Left cardiac atrium (tissue), 4 donors: Measurements from ENCODE around the gene FBXL17. TPM values are rescaled to one million over a fixed set of nuclear protein-coding genes. Genes with fewer than 3 reads are reported as not detected.
A peak's percentile ranks its signal among the peaks of the same experiment; 100 is the strongest.

Experiments used
- ATAC-seq, 2 donors: fragments of 200-7000 bp; cut with Tn5 transposase; one replicate each; pipeline ENCODE4 v1.9.1; 2020; ENCODE audit warnings: mild to moderate bottlenecking in 2 of 2, moderate library complexity in 2 of 2
- DNase-seq: peaks from one replicate; pipeline ENCODE4 v3.0.0-alpha.2; 2020
- intact Hi-C, 2 donors: fragments of 100-400 bp; cut with DNase I; formaldehyde crosslinking; loops; one replicate each; pipeline versions ENCODE4 v1.14.1 to v1.15.1; 2022 to 2023
- total RNA-seq, 2 donors: library from RNA; stranded (reverse); fragmentation: NEBNext Ultra II Directional; extraction: Animal tissue kit (Norgen Biotek cat#: 25700); gene quantifications; one replicate each; pipeline ENCODE4 v1.2.1, GENCODE V29; 2021
- donor health status: DM: no; HTN: yes; CAD: no.
- donor health status: DM: no; HTN: yes; CAD: no; lungs with severe emphysema.
- donor health status: DM: yes; HTN: yes; CAD: no.
- donor health status: Dilated cardiomyopathy.

The FBXL17 gene
- total RNA-seq, 2 donors from 2014 or later: 25.0 to 32.9 TPM

DNA sequence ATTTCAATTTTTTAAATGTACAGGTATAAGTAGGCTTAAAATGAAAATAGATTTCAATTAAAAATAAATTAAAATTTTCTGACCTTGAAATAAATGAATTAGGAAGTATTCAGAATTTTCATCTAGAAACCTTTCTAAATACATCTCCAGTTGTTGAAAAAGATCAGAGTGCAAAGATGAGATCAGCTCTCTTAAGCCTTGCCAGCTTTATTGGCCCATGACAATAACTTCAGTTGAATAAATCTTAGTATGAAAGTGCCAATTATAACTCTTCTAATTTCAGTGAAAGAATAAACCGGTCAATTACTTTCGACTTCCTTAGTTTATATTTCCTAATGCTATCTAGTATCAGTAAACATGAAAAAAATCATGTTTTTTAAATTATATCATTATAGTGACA is 117.4 kb downstream of the FBXL17 start:
- intact Hi-C loops: loop anchor here in 1 of 2 donors (5.0 kb wide), 1 partner anchor 78 kb away; no protein-coding TSS in a partner anchor
- no peak for ATAC-seq
- DNase-seq: no peak

DNA sequence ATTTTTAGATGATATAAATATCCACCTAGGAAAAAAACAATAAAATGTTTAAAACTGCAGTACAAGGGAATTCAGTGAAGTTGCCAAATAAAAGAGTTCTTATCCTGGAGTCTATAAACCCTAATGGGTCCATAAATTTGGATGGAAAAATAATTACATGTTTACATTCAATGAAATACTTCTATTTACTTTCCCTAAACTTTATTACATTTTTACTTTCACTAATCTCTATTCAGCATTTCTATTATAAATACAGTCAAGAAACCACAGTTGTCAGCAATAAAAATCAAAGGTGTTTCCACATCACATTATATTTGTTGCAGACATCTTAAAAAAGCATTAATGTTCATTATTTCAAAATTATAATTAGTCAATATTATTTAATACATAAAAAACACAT is 118.6 kb downstream of the FBXL17 start:
- intact Hi-C loops: loop anchor here in 1 of 2 donors (5.0 kb wide), 1 partner anchor 79 kb away; no protein-coding TSS in a partner anchor
- DNase-seq: no peak
- no peak for ATAC-seq

DNA sequence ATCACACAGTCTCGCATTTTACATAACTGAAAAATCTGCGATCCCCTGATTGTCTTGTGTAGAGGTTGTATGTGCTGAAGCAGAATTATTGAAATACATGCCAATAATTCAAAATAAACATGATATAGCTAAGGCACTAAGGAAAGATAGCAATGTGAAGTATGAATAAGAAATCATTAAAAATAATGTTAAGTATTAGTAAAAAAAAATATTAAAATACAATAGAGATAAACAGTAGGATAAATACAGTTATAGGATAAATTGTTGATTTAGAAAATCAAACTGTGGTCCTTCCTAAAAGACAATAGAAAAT is 121.1 kb downstream of the FBXL17 start:
- ATAC-seq (no peak), DNase-seq (no peak)
- intact Hi-C loops: loop anchor here in 1 of 2 donors (5.0 kb wide), 1 partner anchor 81 kb away; no protein-coding TSS in a partner anchor

DNA sequence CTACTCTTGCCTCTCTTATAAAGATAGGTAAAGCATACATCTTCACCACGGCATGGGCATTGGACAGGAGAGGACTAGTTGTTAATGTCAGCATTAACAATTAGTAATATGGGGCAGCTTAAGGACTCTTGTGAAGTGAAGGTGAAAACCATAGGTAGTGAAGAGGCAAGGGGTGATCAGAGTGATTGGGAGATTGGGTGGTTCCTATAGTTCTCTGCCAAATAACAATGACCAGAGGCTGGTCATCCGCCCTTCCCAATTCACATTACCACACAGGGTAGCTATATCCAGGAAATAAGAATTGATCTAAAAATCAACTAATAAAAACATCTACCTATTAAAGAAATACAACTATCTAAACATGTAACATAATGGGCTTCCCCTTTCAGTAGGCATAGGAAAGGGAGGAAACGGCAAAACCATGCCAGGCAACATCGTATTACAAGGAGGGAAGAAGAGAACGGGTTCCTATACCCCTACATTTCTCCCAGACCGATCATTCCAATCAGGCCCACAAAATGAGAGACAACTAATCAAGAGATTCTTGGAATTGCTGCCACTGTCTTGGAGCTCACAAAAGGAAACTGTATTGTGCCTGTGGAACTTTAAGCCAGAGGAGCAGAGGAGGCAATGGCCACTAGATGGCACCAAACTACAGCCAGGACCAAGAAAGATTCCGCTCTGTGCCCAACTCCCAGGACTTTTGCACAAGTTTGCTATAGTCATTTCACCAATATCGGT is 121.6 kb downstream of the FBXL17 start:
- DNase-seq: peak; percentile 72
- peak; percentile 95 to 96 for ATAC-seq
- intact Hi-C loops: loop anchor here in 1 of 2 donors (5.0 kb wide), 1 partner anchor 82 kb away; no protein-coding TSS in a partner anchor

DNA sequence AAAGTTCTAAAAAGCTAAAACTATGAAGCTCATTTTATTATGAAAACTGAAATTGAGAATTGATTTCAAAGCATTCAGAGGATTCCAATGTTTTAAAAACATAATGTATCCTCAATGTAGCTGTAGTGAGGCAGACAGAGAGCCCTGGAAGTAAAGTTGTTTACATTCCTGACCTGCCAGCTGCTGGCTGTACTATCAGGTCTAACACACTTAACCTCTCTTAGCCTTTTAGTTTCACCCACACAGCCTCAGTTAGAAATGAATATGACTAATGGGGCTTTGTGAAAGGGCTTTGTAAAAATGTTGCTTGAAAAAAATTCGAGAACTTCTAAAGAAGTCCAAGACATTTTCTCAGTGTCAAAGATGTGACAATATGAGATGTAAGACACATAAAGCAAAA is 122.6 kb downstream of the FBXL17 start:
- ATAC-seq (peak in 1 of 2 donors; percentile 68), DNase-seq (no peak)
- intact Hi-C loops: loop anchor here in 1 of 2 donors (10.0 kb wide), 1 partner anchor 85 kb away; no protein-coding TSS in a partner anchor

DNA sequence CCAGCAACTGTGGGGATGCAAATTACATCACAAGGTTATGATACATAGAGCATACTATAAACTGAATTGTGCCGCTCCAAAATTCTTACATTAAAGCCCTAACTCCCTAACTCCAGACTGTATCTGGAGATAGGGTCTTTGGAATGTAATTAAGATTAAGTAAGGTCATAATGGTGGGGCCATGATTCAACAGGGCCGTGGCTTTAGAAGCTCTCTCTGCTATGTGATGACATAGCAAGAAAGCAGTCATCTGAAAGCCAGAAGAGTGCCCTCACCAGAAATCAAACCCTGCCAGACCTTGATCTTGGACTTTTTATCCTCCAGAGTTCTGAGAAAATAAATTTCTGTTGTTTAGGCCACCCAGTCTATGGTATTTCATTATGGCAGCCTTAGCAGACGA is 123.9 kb downstream of the FBXL17 start:
- intact Hi-C loops: loop anchor here in 1 of 2 donors (10.0 kb wide), 1 partner anchor 87 kb away; no protein-coding TSS in a partner anchor
- DNase-seq (no peak), ATAC-seq (no peak)

DNA sequence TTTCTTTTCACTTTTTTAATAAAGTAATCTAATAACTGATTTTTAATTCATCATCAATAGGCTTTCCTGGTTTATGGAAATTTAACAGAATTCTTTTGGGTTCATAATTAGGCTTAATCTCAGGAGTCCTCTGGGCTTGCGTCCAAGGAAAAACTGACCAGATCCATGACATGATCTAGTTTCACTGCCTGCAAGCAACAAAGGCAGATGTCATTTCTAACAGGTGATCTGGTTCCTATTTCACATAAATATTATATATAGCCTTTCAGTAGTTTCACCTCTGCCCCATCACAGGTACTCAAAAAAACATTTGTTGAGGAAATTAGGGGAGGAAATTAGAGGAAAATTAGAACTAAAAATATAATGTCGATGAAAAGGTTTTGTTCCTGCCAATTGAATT is 126.4 kb downstream of the FBXL17 start:
- intact Hi-C loops: loop anchor here in 1 of 2 donors (10.0 kb wide), 1 partner anchor 89 kb away; no protein-coding TSS in a partner anchor
- DNase-seq (no peak), ATAC-seq (no peak)

DNA sequence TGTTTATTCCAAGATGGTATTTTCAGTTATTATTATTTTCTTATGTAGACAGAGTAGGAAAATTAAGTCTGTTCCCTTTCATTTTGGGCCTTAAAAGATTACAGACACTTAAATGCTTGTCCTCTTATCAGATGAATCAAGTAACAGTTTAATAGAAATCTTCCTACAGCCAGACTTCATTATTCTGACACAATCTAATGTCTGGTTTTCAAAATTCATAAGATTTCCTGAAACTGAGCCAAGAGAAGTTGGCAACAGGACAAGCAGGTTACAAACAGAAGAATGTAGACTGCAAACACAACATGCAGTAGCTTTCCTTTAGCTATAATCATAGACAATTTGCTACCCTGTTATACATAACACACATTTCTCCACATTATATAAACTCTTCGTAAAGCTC is 130.5 kb downstream of the FBXL17 start:
- intact Hi-C loops: loop anchor here in 1 of 2 donors (10.0 kb wide), 1 partner anchor 93 kb away; no protein-coding TSS in a partner anchor
- DNase-seq (no peak), ATAC-seq (no peak)

DNA sequence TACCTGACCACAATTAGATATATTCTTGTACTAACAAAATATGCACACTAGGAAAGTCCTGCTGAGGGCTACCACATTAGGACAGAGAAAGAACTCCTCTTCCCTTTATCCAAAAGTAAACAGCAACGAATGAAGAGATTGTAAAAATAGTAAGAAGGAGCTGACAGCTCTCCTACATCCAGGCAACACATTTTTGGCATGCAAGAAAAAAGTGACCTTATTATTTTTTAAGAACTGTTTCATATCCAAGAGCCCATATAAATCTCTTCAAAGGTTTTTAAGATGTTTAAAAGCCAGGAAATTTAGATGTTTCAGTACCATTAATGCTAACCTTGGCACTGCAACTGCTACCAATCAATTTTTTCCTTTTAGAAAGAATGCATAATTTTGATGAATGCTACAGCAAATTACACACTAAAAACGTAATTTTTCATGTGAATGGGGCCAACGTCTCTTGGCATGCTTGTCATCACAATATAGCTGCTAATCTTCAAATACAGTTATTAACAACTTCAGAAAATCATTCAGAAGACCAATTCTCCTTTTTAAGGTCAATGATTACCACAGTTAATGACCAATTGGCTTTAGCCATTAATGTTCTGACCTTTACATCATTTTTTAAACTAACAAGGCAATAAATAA is 132.0 kb downstream of the FBXL17 start:
- intact Hi-C loops: loop anchor here in 1 of 2 donors (10.0 kb wide), 1 partner anchor 95 kb away; no protein-coding TSS in a partner anchor
- ATAC-seq: peak; percentile 29 to 32

DNA sequence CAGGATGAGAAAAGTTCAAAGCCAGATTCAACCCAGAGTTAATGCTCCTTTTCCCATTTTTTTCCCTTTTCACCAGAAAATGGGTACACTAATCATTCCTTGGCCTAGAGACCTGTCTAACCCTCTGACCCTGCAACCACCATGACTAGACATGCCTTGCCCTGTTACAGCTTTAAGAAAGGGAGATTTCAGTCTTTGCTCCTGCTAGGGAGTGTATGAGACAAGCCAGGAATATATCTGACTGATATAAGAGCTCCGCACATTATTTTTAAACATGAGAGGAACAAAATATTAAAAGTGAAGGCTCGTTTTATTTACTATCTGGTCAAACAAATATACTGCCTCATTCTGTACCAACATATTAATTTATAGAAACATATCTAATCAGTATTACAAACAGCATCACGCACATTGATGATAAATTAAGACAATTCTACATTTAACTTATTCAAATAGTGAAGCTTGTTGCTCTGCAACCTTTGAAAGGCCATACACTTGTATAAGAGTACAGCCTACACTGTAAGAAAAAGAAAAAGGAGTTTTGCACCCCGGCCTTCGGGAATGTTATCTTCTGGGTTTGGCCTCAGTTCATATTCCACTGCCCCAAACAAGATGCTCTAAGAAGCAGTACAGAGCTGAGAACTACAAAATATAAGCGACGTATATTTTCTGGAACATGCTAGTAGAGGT is 132.7 kb downstream of the FBXL17 start:
- DNase-seq (no peak), ATAC-seq (peak; percentile 54 to 57)
- intact Hi-C loops: no loop called here

More for the DNA sequence above, 132.0 kb downstream of the FBXL17 start:
- no peak for DNase-seq

DNA sequence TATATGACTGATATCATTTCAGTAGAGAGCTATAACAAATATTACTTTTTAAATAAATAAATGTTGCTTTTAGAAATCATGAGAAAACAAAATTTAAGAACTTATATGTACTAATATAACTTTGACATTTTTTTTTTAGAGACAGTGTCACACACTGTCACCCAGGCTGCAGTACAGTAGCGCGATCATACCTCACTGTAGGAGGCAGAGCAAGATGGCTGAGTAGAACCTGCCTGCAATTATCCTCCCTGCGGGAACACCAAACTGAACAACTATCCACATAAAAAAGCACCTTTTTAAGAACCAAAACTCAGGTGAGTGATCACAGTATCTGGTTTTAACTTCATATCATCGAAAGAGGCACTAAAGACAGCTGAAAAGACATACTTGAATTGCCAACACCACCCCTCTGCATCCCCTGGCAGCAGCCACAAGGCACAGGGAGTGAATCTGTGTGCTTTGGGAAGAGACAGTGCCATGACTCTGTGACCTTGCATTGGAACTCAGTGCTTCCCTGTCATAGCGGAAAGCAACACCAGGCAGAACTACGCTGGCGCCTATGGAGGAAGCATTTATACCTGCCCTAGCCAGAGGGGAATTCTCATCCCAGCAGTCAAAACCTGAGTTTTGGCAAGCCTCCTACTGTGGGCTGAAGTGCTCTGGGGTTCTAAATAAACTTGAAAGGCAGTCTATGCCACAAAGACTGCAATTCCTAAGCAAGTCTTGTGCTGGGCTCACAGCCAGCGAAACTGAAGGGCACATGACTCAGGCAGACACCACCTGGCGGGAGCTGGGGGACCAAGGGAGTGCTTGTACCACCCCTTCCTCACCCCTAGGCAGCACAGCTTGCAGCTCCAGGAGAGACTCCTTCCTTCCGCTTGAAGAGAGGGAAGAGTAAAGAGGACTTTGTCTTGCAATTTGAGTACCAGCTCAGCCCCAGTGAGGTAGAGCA is 142.7 kb downstream of the FBXL17 start:
- ATAC-seq (no peak), DNase-seq (no peak)
- intact Hi-C loops: no loop called here

DNA sequence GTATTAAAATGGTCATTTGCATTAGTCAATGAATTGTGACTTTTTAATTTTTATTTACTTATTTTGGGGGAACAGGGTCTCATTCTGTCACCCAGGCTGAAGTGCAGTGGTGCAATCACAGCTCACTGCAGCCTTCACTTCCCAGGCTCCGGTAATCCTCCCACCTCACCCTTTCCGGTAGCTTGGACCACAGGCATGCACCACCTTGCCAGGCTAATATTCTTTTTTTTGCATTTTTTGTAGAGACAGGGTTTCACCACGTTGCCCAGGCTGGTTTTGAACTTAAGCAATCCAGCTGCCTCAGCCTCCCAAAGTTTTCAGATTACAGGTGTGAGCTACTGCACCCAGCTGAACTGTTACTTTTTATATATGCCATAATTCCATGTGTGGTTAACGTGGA is 143.4 kb downstream of the FBXL17 start:
- DNase-seq: no peak
- intact Hi-C loops: no loop called here
- ATAC-seq: no peak

DNA sequence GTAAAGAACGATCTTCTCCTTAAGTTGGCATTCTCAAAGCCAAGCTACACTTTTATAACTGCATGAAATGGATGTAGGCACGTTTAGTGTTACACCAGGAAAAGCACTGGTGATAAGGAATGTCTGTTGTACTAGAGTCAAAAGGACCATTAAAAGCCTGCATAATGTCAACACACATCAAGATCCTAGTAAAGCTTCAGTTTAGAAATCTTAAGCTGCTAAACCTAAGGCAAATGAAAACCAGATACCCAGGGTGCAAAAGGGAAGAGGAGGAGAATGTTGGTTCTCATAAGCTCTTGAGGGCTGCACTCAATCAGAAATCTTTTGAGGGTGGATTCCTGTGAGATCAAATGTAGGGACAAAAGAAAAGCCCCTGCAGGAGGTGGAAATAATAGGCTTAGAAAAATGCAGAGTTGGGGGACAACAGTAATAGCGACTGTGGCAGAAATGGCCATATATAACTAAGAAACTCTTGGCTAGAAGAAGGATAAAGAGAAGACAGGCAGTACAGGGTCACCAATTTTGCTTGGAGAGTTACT is 148.2 kb downstream of the FBXL17 start:
- ATAC-seq (no peak), DNase-seq (no peak)
- intact Hi-C loops: no loop called here

DNA sequence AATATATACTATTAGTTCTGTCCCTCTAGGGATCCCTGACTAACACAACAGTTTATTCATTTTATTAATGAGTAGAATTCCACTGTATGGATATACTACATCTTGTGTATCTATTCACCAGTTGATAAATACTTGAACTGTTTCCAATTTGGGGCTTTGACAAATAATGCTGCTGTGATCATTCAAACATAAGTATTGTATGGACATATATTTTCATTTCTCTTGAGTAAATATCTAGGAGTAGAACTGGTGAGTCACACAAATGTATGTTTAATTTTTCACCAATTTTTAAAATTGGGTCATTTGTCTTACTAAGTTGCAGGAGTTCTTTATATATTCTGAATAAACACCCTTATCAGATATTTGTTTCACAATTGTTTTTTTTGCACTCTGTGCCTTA is 149.1 kb downstream of the FBXL17 start:
- intact Hi-C loops: no loop called here
- ATAC-seq: no peak
- no peak for DNase-seq

DNA sequence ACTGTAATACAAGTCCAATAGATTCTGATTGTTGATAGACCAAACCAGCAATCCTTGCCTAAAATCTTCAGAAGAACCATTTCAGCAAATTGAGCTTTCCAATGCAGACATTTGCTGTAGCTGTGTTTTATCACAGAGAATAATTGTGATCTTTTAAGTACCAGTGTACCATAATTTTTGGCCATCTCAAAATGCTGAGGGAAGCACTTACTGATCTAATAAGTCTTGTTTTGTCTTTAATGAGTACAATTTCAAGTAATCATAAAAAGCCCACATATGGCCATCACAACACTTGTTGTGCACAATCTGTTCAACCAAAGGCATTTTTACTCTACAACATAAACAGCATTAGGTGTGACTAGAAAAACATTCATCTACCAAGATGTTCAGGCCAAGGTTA is 159.9 kb downstream of the FBXL17 start:
- ATAC-seq (no peak), DNase-seq (no peak)
- intact Hi-C loops: no loop called here

DNA sequence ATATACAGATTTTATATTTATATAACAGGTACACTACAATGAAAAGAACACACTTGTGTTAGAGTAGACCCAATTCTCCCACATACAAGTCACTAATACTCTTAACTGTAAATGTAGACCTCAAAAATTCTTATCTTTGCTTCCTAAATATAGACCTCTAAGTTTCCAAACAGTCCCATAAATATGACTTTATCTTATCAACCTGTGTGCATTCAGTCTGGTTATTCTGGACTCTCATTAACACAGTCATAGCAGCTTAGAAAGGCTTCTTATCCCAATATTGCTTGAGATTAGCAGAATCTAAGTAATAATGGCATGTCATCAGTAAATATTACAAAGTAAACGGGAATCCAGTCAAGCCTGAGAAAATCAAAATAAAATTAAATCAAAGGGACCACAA is 161.1 kb downstream of the FBXL17 start:
- ATAC-seq: no peak
- intact Hi-C loops: no loop called here
- no peak for DNase-seq

DNA sequence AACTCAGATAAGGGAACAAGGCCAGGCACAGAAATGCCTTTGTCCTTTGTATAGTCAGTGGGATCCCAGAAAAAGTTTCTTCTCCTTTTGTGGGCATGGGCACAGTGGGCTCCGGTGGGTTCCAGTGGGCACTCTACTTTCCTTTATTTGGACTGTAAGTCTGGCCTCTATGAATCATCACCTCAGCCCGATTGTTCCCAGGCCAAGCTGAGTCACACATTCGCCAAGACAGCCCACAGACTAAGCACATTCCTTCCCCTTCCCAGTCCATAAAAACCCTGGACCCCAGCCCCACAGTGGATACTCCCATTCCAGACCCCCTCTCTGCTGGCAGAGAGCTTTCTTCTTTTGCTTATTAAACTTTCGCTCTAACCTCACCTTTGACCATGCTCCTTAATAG is 165.0 kb downstream of the FBXL17 start:
- intact Hi-C loops: no loop called here
- no peak for DNase-seq
- no peak for ATAC-seq

DNA sequence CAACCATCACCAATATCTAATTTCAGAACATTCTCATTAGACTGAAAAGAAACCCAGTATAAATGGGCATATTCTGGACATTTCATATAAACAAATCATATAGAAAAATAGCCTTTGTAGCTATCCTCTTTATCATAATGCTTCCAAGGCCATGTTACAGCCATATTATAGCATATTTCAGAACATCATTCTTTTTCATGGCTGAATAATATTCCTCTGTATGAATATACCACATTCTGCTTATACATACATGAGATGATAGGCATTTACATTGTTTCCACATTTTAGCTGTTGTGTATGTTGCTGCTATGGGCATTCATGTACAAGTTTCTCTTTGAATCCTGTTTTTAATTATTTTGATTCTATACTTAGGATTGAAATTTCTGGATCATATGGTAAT is 167.0 kb downstream of the FBXL17 start:
- DNase-seq (no peak), ATAC-seq (no peak)
- intact Hi-C loops: no loop called here
